LoVo (cell line): ENCODE results near the gene GYPB.
"Not testable (repeated sequence)": the region's sequence is repeated elsewhere in the genome, so short reads cannot be mapped to it uniquely, and the experiment has no call there.

ENCODE experiments used
- DNase-seq: peaks from one replicate; pipeline ENCODE4 v3.0.0-alpha.2; 2016; ENCODE audit warnings: low spot score

Gene GYPB

DNA sequence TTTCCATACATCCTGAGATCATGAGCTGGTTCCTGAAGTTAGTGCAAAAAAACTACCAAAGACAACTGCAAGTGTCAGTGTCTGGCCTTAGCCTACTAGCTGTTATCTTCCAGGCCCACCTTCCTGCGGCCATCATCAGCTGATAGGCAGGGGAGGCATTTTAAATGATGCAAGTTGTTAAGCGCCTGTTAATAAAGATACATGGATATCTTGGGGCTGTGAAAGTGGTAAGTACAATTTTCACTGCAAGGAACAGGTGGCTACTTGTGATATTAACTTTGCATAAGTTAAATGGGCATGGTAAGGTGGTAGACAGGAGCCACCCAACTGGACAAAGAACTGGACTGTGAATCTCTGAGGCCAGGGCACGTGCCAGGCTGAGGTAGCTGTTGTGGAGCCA, at the start of gene GYPB:
TSS of gene GYPB (minus strand) at position 104 of the 400 bp plus-strand sequence. CDS start at position 11, 93 bp downstream.
- not testable (repeated sequence) for DNase-seq

DNA sequence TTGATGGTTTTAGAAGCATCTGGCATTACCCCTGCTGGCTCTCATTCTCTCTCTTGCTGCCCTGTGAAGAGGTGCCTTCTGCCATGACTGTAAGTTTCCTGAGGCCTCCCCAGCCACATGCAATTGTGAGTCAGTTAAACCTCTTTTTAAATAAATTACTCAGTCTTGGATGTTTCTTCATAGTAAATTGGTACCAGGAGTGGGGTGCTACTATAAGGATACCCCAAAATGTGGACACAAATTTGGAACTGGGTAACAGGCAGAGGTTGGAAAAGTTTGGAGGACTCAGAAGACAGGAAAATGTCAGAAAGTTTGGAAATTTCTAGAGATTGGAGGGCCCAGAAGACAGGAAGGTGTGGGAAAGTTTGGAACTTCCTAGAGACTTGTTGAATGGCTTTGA, 42.4 kb upstream of the GYPB start:
- not testable (repeated sequence) for DNase-seq

DNA sequence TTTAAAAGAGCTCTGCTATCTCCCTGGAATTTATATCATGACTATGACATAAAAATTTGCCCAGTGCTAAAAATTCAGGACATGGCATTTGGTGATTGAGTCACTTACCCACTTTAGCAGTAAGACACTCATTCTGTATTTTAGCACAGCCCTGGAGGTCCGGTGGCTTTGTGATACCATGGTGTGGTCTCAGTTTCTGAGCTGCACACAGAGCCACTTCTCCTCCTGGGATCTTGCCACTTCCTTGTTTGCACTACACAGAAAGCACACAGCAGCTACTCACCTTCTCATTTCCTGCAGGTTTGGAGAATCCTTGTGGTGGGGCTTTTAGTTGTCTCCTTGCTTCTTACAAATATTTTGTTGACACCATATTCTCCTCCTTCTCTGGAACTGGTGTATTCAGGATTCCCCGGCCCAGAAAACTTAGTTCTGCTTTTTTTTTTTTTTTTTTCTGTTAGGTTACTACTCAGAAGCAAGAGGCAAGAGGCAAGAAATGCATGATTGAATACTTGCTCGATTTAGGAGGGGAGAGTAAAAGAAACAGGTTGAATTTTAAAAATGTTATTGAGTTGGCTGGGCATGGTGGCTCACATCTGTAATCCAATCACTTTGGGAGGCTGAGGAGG, 41.2 kb upstream of the GYPB start:
- DNase-seq, result not testable (repeated sequence)

DNA sequence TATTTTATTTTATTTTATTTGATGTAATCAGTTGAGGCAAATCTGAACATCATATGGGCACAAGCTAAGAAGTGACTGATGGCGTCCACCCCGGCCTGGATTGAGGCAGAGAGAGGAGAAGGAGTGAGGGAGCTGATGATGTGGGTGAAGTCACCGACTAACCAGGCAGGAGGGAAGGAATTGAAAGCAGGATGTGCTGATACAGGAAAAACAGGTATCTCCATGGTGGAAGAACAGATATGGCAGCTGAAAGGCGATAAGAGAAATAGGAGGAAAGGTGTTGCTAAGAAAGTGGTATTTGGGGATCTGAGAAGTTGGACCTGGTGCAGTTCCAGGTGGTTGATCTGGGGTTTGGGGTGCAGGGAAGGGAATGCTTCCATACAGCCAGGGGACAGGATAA, 37.6 kb upstream of the GYPB start:
- no peak for DNase-seq

DNA sequence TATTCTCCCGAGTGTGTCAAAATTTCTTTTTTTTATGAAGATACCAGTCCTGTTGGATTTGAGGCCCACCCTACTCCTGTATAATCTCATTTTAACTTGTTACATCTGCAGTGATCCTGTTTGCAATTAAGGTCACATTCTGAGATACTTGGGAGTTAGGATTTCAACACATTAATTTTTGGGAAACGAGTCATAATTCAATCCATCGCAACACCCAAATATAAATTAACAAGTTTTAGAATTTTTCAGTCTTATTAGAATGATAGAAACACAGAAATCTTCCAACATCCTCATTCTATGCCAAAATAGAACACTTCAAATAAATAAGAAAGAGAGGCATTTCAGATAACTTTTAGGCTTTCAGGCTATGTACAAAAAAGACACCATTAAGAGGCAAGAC, 36.2 kb upstream of the GYPB start:
- not testable (repeated sequence) for DNase-seq

DNA sequence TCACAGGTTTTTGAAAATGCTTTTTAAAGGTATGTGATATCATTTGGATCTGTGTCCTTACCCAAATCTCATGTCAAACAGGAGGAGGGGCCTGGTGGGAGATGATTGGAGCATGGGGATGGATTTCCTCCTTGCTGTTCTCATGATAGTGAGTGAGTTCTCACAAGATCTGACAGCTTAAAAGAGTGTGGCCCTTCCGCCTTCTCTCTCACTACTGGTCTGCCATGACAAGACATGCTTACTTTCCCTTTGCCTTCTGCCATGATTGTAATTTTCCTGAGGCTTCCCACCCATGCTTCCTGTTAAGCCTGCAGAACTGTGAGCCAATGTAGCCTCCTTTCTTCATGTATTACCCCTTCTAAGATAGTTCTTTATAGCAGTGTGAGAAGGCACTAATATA, 32.3 kb upstream of the GYPB start:
- not testable (repeated sequence) for DNase-seq

DNA sequence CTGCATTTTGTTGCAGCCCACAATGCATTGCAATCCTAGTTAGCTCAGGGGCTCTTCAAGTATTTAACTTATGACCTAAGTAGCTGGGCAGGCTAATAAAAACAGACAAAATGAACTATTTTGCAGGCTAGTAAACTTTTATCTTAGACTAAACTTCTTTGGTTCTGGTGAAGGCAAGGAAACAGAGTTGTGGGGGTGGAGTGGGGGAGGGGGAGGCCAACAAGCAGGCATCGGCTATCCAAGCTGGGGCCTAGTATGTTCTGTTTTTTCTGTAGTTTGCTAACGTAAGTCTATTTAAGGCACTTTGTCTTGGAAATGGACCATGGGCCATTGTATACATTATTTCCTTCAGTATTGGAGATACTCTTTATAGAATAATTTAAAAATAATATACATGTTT, 31.5 kb upstream of the GYPB start:
- DNase-seq, result not testable (repeated sequence)

DNA sequence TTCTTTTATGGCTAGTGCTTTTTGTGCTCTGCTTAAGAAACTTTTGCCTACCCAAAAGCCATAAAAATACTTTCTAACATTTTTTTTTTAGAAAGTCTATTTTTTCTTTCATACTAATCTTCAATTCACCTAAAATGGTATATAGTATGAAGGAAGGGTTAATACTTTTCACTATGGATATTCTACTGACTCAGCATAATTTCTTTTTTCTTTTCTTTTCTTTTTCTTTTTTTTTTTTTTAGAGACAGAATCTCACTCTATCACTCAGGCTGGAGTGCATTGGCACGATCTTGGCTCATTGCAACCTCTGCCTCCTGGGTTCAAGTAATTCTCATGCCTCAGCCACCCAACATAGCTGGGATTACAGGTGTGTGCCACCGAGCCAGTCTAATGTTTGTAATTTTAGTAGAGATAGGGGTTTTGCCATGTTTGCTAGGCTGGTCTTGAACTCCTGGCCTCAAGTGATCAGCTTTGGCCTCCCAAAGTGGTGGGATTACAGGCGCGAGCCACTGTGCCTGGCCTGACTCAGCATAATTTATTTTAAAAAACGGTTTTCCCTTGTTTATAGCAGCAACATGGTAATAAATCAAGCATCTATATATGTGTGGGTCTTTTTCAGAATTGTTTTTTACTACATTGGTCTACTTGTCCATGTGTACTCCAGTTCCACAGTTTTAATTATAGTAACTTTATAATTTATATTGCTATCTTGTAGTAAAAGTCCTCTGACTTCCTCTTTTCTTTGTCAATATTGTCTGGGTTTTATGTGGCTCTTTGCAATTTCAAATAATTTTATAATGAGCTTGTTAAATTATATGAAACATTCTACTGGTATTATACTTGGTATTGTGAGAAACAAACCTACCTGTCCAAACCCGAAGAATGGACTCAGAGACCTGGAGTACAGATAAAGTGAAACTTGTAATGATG, 30.6 kb upstream of the GYPB start:
- DNase-seq, result not testable (repeated sequence)

DNA sequence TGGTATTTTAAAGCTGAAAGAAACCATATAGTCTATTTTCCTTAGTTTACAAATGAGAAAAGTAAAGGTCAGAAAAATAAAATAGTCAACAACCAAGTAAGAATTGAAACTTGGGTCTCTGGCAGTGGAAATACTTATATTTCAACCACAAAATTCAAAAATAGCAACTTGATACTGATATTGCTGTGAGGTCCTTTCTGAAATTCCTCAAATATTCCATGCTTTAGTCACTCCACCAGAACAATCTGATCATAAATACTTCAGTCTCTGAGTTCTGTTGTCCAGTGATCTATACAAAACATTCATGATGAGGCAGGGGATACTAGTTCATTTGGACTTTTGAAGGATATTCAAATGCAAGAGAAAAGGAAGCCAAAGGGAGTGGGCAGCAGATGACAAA, 25.8 kb upstream of the GYPB start:
- not testable (repeated sequence) for DNase-seq

DNA sequence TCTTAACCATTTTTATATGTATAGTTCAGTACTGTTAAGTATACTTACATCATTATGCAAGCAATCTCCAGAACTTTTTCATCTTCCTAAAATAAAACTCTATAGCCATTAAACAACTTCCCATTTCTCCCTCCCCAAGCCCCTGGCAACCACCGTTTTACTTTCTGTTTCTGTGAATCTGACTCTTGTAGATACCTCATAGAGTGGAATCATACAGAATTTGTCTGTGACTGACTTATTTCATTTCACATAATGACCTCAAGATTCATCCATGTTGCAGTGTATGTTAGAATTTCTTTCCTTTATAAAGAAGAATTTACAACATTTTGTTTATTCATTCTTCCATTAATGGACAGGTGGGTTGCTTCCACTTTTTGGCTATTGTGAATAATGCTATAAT, 13.4 kb upstream of the GYPB start:
- DNase-seq, result not testable (repeated sequence)

DNA sequence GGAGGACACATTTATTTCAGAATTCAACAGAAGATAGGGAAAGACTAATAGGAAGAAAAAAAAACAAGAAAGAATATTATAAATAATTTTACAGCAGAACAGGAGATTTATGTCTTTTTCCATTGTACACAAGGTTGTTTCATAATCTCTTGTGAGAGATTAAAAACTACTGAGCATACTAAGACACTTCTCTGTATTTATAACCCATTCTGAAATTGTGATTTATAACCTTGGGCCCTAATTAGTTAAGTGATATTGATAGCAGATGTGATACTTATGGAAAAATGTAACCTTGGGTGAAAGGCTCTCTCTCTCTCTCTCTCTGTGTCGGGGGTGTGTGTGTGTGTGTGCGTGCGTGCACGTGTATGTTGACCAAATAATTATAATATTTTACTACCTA, 12.7 kb upstream of the GYPB start:
- not testable (repeated sequence) for DNase-seq

DNA sequence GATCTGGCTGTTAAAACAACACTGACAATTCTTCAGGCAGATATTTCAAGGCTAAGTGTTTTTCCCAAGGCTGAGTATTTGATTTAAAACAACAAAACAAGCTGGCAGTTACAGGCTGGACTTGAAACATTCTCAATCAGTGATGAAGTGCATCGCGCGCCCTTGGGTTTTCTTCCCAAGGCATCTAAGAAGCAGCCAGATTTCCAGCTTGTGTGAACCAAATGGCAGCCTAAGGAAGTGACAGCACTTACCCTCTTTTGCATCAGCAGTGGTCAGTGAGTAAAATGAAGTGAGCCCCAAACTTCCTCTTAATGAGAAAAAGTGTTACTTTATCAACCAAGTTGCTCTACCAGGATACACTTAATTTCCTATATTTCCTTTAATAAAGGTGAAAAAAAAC, 12.2 kb upstream of the GYPB start:
- DNase-seq, result not testable (repeated sequence)

DNA sequence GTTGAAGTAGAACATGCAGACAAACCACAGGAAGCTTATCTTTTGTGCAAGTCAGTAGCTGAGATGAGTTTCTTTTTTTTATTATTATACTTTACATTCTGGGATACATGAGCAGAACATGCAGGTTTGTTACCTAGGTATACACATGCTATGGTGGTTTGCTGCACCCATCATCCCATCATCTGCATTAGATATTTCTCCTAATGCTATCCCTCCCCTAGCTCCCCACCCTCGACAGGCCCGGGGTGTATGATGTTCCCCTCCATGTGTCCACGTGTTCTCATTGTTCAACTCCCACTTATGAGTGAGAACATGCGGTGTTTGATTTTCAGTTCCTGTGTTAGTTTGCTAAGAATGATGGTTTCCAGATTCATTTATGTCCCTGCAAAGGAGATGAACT, 11.5 kb upstream of the GYPB start:
- not testable (repeated sequence) for DNase-seq

DNA sequence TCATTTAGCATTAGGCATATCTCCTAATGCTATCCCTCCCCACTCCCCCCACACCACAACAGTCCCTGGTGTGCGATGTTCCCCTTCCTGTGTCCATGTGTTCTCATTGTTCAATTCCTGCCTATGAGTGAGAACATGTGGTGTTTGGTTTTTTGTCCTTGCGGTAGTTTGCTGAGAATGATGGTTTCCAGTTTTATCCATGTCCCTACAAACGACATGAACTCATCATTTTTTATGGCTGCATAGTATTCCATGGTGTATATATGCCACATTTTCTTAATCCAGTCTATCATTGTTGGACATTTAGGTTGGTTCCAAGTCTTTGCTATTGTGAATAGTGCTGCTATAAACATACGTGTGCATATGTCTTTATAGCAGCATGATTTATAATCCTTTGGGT, 7.5 kb upstream of the GYPB start:
- DNase-seq, result not testable (repeated sequence)

DNA sequence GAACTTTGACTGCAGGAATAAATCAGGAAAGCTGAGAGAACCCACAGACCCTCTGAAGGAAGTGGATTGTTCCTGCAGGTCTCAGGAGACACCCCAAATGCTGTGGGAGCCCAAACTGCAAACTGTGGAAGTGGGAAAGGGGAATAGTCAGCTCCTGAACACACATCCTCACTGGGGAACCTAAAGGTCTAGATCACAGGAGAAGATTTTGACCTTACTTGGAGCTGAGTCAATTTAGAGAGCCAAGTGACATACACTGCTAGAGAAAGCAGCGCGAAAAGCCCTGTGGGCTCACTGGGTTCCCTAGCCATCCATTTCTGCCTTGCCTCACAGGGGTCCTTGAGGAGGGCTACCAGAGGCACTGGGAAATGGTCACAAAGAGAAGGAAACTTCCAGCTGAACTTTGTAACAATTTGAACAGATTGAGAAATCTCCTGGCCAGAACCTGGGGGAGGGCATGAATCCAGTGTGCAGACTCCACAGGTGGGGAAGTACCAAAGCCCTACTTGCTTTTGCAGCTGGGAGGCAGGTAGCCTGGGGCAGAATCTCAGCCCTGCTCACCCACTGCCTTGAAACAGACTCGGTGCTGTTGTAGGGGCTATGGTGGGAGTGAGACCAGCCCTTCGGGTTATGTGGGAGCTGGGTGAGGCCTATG, 5.3 kb upstream of the GYPB start:
- not testable (repeated sequence) for DNase-seq

DNA sequence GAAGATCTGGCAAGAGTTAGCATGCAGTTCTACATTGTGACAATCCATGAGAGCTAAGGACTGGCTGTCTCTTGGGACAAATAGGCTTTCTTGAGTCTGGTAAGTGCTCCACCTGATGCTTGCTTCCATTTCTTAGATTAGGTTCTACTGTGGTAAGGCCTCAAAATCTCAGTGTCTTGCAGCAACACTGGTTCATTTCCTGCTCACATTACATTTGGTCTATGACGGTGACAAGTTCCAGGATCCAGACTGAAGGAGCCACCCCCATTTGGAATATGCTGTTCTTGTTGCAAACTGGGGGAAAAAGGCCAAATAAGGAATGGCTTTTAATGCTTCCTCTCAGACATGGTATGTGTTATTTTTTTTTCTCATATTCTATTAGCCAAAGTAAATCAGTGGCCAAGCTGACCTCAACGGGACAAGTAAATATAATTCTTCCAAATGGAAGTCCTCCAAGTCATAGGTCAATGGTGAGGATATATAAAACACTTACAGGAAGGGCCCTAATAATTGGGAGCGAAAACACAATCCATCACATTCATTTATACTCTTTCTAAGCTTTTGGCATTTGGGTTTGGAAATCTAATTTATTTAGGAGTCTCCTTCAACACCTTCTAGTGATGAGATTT, 3.7 kb upstream of the GYPB start:
- DNase-seq, result not testable (repeated sequence)

DNA sequence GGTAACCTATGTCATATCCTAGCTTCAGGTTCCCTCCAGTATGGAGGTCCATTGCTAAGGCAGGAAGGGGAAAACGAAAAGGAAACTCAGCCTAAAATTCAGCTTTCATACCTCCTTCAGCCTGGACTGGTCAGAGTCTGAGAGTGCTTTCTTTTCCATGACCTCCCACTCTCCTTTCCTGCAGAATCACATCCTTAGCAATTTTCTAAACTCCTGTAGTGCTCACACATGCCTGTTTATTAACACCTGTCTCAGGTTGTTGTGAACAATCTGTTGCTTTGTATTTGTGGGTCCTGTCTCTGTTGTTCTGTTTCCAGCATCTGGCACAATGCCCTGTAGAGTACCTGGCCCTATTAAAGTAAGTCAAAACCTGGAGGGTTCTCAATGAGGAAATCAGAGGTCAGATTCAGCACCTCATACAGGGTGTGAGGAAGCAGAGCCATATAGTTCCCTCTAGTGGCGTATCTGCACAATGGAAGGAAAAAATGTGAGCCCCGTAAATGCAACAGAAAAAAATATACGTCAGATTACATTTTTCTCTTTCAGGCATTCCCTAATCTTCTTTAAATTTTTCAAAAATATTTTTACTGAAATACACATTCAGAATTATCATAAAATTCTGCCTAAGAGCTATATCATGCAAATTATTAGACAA, 2.3 kb upstream of the GYPB start:
- DNase-seq, result peak; percentile 20

DNA sequence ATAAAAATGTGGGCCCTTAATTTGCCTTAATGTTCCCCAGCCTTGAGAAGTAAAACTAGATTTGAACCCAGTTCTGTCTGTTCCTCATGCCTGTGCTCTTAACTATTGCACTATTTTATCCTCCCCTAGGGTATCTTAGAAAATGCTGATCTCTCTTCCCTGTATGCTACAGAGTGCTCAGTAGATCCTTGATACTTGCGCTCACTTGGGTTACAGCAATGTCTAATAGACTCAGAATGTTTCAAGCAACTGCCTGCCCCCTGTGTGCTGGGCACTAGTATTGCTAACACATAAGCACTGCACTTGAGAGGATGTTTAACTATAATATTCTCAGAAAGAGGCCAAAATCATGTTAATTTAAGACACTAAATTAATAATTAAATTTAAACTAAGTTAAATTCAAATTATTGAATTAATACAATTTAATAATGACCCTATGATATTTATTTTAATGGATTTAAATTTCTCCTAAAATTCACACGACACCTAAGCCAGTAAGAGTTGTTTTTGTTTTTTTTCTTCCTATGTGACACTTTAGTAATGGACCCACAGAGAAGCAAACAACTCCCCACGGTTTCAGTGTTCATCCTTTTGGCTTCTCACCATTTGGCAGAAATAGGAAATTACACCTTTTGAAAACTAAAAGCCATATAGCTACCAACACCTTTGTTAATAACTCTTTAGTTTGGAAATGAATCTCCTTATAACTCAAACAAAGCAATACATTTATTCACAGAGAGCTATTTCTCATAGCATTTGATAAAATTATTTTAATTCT, 768 bp downstream of the GYPB start:
- not testable (repeated sequence) for DNase-seq

DNA sequence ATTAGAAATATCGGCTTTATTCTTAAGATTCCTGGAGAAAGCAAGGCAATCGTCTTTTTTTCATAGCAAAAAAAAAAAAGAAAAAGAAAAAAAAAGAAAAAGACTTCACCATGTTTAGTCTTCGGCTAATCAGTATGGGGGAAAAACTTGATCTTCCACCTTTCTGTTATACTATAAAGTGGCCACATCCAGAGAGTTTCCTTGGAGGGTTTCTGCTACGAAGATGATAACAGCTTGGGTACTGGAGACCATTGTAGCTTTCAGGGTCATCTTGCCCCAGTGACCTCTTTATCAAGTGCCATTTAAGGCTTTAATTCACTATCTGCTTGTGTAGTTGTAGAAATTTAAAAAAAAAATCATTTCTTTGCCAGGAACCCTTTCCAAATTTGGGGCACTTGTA, 1.9 kb downstream of the GYPB start:
- not testable (repeated sequence) for DNase-seq

DNA sequence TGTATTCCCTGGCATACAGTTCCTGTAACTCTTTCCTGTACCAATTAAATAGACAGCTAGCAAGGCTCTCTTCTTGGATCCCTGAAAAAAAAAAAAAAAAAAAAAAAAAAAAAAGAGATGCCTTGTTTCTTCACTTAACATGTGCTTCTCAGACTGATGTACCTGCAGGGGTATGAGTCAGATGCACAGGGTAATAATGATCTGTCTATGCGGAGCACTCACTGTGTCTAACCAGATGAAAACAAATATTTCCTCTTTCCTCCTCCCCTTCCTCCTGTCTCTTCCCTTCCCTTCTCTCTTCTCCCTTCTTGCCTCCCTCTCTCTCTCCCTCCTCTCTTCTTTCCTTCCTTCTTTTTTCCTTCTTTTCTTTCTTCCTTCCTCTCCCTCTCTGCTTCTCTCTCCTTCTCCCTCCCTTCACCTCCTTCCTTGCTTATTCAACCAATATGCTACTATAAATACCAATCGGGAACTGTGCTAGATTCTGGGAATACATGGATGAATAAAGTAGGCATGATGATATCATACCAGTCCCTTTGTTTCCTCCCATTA, 3.0 kb downstream of the GYPB start:
- not testable (repeated sequence) for DNase-seq

DNA sequence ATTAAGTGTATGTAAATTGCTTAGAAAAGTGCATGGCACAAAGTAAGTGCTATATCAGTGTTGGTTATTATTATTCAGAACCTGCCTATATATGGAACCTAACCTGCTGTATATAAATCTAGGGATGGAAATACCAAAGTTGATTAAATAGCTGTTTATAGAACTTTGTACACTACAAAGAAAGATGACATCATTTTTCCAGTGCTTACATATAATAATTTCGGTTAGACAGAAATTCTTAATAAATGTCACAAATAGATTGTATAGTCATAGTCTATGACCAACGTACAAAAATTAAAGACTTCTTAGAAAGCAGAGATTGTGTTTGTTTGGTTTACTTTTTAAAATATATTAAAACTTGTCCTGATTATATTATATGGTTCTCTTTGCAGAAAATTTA, 4.4 kb downstream of the GYPB start:
- DNase-seq, result no peak
